Measurements from ENCODE around the gene SCAMP5.

- TF ChIP-seq MAX (IDR thresholded peaks at IDR 0.05), result no peak
- TF ChIP-seq CBX3 (IDR thresholded peaks at IDR 0.05; ENCODE audit: low read depth), result no peak
- no peak for TF ChIP-seq POLR2AphosphoS5 (IDR thresholded peaks at IDR 0.05; ENCODE audit: low read depth, low read length)
- no peak for TF ChIP-seq CTCF (IDR thresholded peaks at IDR 0.05 in 2 of 3, conservative IDR thresholded peaks at IDR 0.05 in 1 of 3; ENCODE audit: borderline replicate concordance in 1 of 3, insufficient read depth in 1 of 3, low read depth in 2 of 3, low read length in 2 of 3)
- TF ChIP-seq EZH2phosphoT487 (IDR thresholded peaks at IDR 0.05; ENCODE audit: borderline replicate concordance), result no peak
- no peak for TF ChIP-seq POLR2A (IDR thresholded peaks at IDR 0.05; ENCODE audit: borderline replicate concordance, extremely low read depth, insufficient read depth, insufficient read length)
- no peak for TF ChIP-seq SIN3A (IDR thresholded peaks at IDR 0.05; ENCODE audit: low read depth)
- no peak for TF ChIP-seq ELF1 (IDR thresholded peaks at IDR 0.05; ENCODE audit: borderline replicate concordance, low read depth)
- TF ChIP-seq RAD21 (IDR thresholded peaks at IDR 0.05; ENCODE audit: low read depth), result no peak
- TF ChIP-seq ZNF274 (IDR thresholded peaks at IDR 0.05; ENCODE audit: low read depth, low read length), result no peak
- TF ChIP-seq EZH2 (IDR thresholded peaks at IDR 0.05), result no peak
- TF ChIP-seq ATF3 (IDR thresholded peaks at IDR 0.05), result no peak
- no peak for TF ChIP-seq YY1 (IDR thresholded peaks at IDR 0.05; ENCODE audit: extremely low read depth, insufficient replicate concordance, low read depth, low read length)
- no peak for TF ChIP-seq EGR1 (IDR thresholded peaks at IDR 0.05; ENCODE audit: low read depth)
Observed at GRCh38 chr15:75019916-75020315, 24.6 kb downstream of the SCAMP5 start.
